Stimulated activated naive B cell treated with anti-CD40 and anti-IgM and Interleukin-4, amounts not matched to agents 10 μg/mL and 1 μg/mL and 100 μg/mL, for 72 hours (primary cell): ENCODE results near the gene ELOVL5.
"Not testable (repeated sequence)": the region's sequence is repeated elsewhere in the genome, so short reads cannot be mapped to it uniquely, and the experiment has no call there.

Source experiments
- ATAC-seq, 2 donors: fragments of 150-1000 bp; cut with Tn5 transposase; replicated peaks; 2 replicates each; pipeline ENCODE4 v1.10.0; 2021; ENCODE audit warnings: moderate library complexity in 1 of 2
- DNase-seq: peaks from one replicate; pipeline ENCODE4 v3.0.0; 2021
- H3K27ac Mint-ChIP-seq: one replicate; pipeline ENCODE4 v1.8.0; 2022; ENCODE audit warnings: mild to moderate bottlenecking, mixed read lengths
- H3K27me3 Mint-ChIP-seq, 2 donors: one replicate each; pipeline ENCODE4 v1.8.0; 2022; ENCODE audit warnings: mixed read lengths in 2 of 2
- H3K36me3 Mint-ChIP-seq, 2 donors: one replicate each; pipeline ENCODE4 v1.8.0; 2022; ENCODE audit warnings: mixed read lengths in 2 of 2, mild to moderate bottlenecking in 1 of 2
- H3K4me1 Mint-ChIP-seq, 2 donors: one replicate each; pipeline ENCODE4 v1.8.0; 2022; ENCODE audit warnings: mixed read lengths in 2 of 2, mild to moderate bottlenecking in 1 of 2
- H3K4me3 Mint-ChIP-seq, 2 donors: one replicate each; pipeline ENCODE4 v1.8.0; 2022; ENCODE audit warnings: mild to moderate bottlenecking in 2 of 2, mixed read lengths in 2 of 2, moderate library complexity in 1 of 2
- H3K9me3 Mint-ChIP-seq, 2 donors: one replicate each; pipeline ENCODE4 v1.8.0; 2022; ENCODE audit warnings: mixed read lengths in 2 of 2, mild to moderate bottlenecking in 1 of 2

ELOVL5 gene

DNA sequence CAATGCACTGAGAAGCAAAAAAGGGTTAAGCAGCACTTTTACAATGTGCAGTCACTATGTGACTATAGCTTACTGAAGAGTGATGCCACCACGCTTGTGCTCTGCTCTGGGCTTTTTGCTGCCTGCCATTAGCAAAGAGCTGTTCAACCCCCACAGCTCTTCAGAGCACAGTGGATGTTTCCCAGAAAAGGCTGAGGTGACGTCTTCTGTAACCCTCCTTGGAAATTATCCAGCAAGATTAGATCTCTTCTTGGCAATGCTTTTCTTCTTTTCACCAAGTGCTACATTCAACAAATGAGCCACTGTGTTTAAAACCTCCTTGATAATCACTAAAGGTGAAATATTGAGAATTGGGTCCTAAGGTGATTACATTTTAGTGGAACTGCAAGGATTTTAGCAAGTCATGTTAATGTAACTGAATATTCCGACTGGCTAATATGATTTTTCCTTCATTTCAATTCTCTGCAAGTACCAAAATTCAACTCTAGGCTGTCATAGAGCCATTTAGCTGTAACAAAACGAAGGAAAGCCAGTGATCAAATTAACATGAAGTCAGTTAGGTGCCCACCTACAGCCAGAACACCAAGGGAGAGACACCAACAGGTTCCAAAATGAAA is 34.9 kb downstream of the ELOVL5 start:
- Mint-ChIP-seq H3K36me3 (peaks cover 12 to 24% of the 10 kb centered on the region in 2 donors), H3K4me1 (peaks cover 66 to 87% of the 10 kb centered on the region in 2 donors), H3K27me3 (no peaks in the 10 kb centered on the region), H3K9me3 (no peaks in the 10 kb centered on the region), H3K27ac (peak overlapping the region; percentile 20), H3K4me3 (no peak overlapping the region)
- DNase-seq (no peak), ATAC-seq (no peak)

DNA sequence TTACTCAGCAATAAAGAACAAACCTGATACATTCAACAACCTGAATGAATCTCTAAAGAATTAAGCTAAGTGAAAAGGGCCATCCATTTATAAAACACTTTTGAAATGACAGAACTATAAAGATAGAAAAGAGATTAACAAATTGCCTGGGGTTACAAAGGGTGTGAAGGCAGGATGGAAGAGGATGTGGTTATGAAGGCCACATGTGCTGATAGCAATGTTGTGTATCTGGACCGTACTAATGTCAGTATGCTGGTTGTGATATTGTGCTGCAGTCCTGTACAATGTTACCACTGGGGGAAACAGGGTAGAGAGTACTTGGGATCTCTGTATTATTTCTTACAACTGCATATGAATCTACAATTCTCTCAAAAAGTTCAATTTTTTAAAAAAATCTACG is 36.4 kb downstream of the ELOVL5 start:
- Mint-ChIP-seq H3K36me3 (peaks cover 12 to 22% of the 10 kb centered on the region in 2 donors), H3K4me3 (no peak overlapping the region), H3K9me3 (no peaks in the 10 kb centered on the region), H3K4me1 (peaks cover 68 to 95% of the 10 kb centered on the region in 2 donors), H3K27me3 (no peaks in the 10 kb centered on the region), H3K27ac (no peak overlapping the region)
- DNase-seq (no peak), ATAC-seq (peak; percentile 45 to 50)

DNA sequence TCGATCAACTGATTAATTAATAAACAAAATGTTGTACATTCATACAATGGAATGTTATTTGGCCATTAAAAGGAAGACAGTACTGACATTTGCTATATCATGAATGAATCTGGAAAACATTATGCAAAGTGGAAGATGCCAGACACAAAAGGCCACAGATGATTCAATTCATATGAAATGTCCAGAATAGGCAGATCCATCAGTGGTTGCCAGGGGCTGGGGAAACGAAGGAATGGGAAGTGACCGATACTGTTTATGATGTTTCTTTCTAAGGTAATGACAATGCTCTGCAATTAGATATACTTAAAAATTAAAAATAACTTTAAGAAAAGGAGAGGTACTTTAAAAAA is 37.2 kb downstream of the ELOVL5 start:
- Mint-ChIP-seq H3K27me3 (no peaks in the 10 kb centered on the region), H3K27ac (peak overlapping the region; percentile 86), H3K36me3 (peaks cover 10 to 20% of the 10 kb centered on the region in 2 donors), H3K9me3 (no peaks in the 10 kb centered on the region), H3K4me3 (no peak overlapping the region), H3K4me1 (peaks cover 65 to 95% of the 10 kb centered on the region in 2 donors)
- ATAC-seq: no peak
- DNase-seq: no peak

DNA sequence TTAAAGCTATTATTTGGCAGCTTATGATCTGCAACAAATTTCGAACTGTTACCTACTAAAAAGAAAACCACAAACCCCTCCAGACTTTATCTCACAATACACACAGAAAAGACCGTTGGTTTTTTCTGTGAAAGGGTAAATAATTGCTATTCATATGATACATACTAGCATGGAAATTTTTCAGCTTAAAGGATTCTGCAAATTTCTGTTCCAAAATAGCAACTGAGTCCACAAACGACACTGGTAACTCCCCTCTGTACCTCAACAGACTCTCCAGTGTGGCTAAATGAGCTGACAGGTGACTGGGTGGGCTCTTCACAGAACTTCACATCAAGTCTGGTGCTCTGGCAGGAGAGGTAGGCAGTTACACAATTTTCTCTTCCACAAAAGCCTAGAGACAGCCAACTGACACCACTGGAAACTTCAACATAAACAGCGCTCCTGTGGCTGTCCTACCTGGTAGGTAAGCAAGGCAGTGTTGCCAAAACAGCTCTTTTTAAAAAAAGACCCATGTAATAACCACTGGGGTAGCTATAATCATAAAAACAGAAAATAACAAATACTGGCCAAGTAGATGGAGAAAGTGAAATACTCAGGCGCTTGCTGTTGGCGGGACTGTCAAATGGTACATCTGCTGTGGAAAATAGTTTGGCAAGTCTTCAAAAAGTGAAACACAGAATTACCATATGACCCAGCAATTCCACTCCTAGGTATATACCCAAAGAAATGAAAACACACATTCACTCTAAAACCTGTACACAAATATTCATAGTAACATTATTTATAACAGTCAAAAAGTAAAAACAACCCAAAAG is 37.8 kb downstream of the ELOVL5 start:
- Mint-ChIP-seq H3K4me3 (peak overlapping the region in 1 of 2 donors; percentile 31), H3K27me3 (no peaks in the 10 kb centered on the region), H3K4me1 (peaks cover 62 to 95% of the 10 kb centered on the region in 2 donors), H3K9me3 (no peaks in the 10 kb centered on the region), H3K27ac (peak overlapping the region; percentile 86), H3K36me3 (peaks cover 10 to 20% of the 10 kb centered on the region in 2 donors)
- ATAC-seq (no peak), DNase-seq (no peak)

DNA sequence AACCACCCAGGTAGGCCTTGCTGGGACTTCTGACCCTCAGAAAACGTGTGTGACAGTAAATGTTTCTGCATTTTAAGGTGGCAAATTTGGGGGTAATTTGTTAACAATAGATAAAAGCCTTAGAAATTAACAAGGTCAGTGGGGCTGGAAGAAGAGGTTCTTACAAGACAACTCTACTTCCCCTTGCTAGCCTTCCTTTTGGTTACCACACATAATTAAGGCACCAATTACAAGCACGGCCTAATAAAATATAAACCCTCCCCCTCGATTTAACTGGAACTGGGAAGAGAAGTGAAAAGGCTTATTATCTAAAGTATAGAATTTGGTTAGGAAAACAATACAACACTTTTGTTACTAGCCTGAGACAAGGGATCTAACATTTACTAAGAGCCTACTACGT is 38.8 kb downstream of the ELOVL5 start:
- no peaks in the 10 kb centered on the region for H3K27me3 Mint-ChIP-seq
- peaks cover 14 to 20% of the 10 kb centered on the region in 2 donors for H3K36me3 Mint-ChIP-seq
- H3K4me1 Mint-ChIP-seq: peaks cover 52 to 90% of the 10 kb centered on the region in 2 donors
- ATAC-seq (no peak), DNase-seq (no peak)
- H3K9me3 Mint-ChIP-seq: no peaks in the 10 kb centered on the region
- H3K4me3 Mint-ChIP-seq: peak overlapping the region in 1 of 2 donors; percentile 31
- H3K27ac Mint-ChIP-seq: peak overlapping the region; percentile 86

DNA sequence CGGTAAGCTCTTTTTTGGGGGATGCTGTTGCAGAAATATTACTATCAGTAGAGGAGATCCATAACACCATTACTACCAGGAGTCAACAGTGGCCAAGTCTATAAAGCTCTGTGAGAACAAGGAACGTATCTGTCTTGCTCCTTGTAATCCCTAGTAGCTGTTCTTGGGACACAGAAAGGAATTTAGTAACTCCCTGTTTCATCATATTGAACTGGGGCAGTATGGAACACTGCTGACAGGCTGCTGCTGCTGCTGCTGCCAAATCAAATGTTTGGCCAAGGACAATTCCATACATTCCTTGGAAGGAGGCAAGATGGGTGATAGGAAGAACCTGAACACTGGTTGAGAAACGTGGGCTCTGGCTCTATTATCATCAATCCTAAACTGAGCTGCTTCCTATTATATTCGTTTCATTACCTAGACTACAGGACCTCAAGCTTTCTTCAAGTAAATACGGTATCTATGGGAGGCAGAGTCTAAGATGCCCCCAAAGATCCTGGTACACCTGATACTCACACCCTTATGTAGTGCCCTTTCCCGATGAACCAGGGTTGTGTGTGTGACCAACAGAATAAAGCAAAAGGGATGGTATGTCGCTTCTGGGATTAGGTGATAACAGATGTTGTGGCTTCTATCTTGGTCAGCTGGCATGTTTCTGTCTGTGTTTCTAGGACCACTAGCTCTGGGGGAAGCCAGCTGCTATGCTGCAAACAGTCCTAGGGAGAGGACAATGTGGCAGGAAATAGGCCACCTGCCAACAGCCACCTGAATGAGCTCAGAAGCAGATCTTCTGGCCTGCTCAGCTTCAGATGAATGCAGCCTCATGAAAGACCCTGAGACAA is 39.5 kb downstream of the ELOVL5 start:
- ATAC-seq (peak; percentile 24 to 43), DNase-seq (no peak)
- Mint-ChIP-seq H3K27me3 (no peaks in the 10 kb centered on the region), H3K4me1 (peaks cover 51 to 91% of the 10 kb centered on the region in 2 donors), H3K9me3 (no peaks in the 10 kb centered on the region), H3K36me3 (peaks cover 18 to 24% of the 10 kb centered on the region in 2 donors), H3K27ac (peak overlapping the region; percentile 86), H3K4me3 (peak overlapping the region in 1 of 2 donors; percentile 31)

DNA sequence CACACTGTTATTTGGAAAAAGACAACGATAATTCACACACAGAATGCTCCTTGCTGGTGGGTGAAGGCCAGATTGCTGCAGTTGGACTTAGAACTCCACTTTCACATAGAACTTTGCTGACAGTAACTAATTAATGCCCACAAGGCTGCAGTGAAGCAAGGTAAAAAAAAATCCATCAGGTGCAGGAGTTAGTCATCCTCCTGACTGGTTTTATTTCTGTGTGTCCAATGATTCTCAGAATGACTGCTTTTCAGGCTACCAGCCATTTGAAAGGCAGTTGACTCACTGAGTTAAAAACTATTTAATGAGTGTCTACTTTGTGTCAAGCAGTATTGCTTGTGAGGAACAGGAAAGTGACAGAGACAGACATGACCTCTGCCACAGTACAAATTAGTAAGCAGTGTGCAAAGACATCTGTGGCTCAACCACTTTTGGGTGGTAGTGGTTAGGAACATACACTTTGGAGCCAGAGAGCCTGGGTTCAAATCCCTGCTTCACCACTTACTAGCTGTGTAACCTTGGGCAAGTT is 41.9 kb downstream of the ELOVL5 start:
- Mint-ChIP-seq H3K9me3 (no peaks in the 10 kb centered on the region), H3K27me3 (no peaks in the 10 kb centered on the region), H3K27ac (peak overlapping the region; percentile 62), H3K36me3 (peaks cover 16 to 22% of the 10 kb centered on the region in 2 donors), H3K4me3 (no peak overlapping the region), H3K4me1 (peaks cover 52 to 91% of the 10 kb centered on the region in 2 donors)
- peak; percentile 31 for DNase-seq
- peak; percentile 84 to 91 for ATAC-seq

DNA sequence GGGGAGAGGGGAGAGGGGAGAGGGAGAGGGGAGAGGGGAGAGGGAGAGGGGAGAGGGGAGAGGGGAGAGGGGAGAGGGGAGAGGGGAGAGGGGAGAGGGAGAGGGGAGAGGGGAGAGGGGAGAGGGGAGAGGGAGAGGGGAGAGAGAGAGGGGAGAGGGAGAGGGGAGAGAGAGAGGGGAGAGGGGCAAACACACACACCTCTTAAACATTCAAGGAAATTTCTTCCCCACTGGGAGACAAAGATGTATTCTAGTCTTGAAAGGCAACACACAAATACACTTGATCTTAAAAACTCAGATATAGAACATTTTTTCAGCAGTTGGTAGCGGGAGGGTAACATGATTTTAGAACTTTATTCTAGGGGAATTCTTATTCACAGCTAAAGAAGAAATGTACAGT is 42.5 kb downstream of the ELOVL5 start:
- H3K9me3 Mint-ChIP-seq, ATAC-seq, H3K4me3 Mint-ChIP-seq, DNase-seq, H3K27me3 Mint-ChIP-seq: not testable (repeated sequence)
- Mint-ChIP-seq H3K4me1 (peaks cover 54 to 93% of the 10 kb centered on the region in 2 donors), H3K36me3 (peaks cover 12 to 23% of the 10 kb centered on the region in 2 donors), H3K27ac (peak overlapping the region; percentile 25)

DNA sequence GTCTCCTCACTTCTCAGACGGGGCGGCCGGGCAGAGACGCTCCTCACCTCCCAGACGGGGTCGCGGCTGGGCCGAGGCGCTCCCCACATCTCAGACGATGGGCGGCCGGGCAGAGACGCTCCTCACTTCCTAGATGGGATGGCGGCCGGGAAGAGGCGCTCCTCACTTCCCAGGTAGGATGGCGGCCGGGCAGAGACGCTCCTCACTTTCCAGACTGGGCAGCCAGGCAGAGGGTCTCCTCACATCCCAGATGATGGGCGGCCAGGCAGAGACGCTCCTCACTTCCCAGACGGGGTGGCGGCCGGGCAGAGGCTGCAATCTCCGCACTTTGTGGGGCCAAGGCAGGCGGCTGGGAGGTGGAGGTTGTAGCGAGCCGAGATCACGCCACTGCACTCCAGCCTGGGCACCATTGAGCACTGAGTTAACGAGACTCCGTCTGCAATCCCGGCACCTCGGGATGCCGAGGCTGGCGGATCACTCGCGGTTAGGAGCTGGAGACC is 43.2 kb downstream of the ELOVL5 start:
- not testable (repeated sequence) for DNase-seq, H3K9me3 Mint-ChIP-seq, ATAC-seq, H3K27me3 Mint-ChIP-seq, H3K27ac Mint-ChIP-seq, H3K4me3 Mint-ChIP-seq
- Mint-ChIP-seq H3K4me1 (peaks cover 54 to 93% of the 10 kb centered on the region in 2 donors), H3K36me3 (peaks cover 9 to 21% of the 10 kb centered on the region in 2 donors)

DNA sequence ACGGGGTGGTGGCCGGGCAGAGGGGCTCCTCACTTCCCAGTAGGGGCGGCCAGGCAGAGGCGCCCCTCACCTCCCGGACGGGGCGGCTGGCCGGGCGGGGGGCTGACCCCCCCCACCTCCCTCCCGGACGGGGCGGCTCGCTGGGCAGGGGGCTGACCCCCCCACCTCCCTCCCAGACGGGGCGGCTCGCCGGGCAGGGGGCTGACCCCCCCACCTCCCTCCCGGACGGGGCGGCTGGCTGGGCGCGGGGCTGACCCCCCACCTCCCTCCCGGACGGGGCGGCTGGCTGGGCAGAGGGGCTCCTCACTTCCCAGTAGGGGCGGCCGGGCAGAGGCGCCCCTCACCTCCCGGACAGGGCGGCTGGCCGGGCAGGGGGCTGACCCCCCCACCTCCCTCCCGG is 43.8 kb downstream of the ELOVL5 start:
- H3K27me3 Mint-ChIP-seq, ATAC-seq, H3K4me3 Mint-ChIP-seq, DNase-seq, H3K27ac Mint-ChIP-seq, H3K9me3 Mint-ChIP-seq: not testable (repeated sequence)
- Mint-ChIP-seq H3K4me1 (peaks cover 56 to 93% of the 10 kb centered on the region in 2 donors), H3K36me3 (peaks cover 9 to 21% of the 10 kb centered on the region in 2 donors)

DNA sequence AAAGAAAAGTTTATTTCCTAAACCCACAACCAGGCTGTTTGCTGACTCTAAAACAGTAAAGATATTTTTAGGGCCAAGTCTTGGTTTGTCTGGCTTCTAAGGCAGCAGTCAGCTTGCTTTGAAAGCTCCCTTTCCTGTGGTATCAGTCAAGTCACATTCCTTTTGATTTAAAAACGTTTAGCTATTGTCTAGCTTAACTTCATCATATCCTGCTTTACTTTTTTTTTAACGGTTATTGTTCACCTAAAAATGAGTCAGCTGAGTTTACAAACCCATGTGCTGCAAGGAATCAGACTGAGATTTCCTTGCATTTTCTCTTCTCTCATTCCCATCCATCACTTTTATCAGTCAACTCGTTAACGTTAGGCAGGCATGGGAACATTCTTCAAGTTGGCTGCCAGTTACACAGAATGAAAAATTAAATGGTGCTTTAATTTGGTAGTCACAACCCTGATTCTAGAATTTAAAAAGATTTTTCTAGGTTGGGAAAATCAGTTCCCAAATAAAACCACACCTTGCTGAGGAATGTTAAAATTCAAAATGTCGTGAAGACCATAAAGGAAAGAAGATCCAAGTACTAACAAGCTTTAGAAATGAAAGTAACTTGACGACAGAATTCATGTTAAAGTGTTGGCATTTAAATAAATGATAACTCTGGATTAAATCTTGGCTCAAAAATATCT is 45.9 kb downstream of the ELOVL5 start:
- DNase-seq (no peak), ATAC-seq (no peak)
- peak overlapping the region; percentile 7 for H3K27ac Mint-ChIP-seq

DNA sequence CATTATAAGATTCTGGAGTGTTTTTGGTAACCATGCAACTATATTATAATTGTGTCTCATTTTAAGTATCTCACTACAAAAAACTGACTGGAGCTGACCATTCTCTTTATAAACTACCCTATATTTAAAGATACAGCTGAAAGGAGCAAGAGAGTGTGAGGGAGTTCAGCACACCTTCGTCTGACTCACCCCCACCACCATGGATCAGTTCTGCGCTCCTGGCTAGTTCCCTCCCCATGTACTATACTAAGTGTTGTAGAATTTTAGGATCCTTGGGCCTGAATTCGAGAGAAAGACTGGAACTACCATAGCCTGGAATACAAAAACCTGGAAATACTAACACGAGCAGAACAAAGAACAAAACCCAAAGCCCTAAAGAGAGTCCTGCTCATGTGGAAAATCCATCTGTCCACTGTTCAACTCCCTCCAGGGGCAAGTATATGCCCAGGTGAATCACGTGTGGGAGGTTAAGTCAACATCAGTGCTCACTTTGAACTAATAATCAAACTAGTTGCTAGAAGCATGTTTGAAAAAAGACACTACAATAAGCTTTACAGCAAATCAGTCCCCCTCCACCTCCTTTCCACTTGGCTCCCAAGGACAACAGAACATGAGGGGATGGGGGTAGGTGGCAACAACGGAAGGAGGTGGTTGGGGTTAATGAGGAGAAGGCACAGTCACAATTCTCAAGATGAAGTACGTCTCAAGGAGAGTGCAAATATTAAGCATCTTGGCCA is 46.8 kb downstream of the ELOVL5 start:
- H3K27ac Mint-ChIP-seq: peak overlapping the region; percentile 87
- ATAC-seq: no peak
- peaks cover 61 to 93% of the 10 kb centered on the region in 2 donors for H3K4me1 Mint-ChIP-seq
- peak overlapping the region; percentile 14 to 67 for H3K4me3 Mint-ChIP-seq
- H3K36me3 Mint-ChIP-seq: peaks cover 9 to 21% of the 10 kb centered on the region in 2 donors
- H3K27me3 Mint-ChIP-seq: no peaks in the 10 kb centered on the region
- H3K9me3 Mint-ChIP-seq: no peaks in the 10 kb centered on the region
- no peak for DNase-seq

More for the DNA sequence above, 45.9 kb downstream of the ELOVL5 start:
- peak overlapping the region; percentile 26 to 43 for H3K4me3 Mint-ChIP-seq
- H3K4me1 Mint-ChIP-seq: peaks cover 61 to 93% of the 10 kb centered on the region in 2 donors
- H3K9me3 Mint-ChIP-seq: no peaks in the 10 kb centered on the region
- H3K27me3 Mint-ChIP-seq: no peaks in the 10 kb centered on the region
- H3K36me3 Mint-ChIP-seq: peaks cover 9 to 21% of the 10 kb centered on the region in 2 donors
